T-helper 9 cell (primary cell): ENCODE results near the gene BATF3.
A peak's percentile ranks its signal among the peaks of the same experiment; 100 is the strongest.
"Not testable (repeated sequence)": the region's sequence is repeated elsewhere in the genome, so short reads cannot be mapped to it uniquely, and the experiment has no call there.

Source experiments
- DNase-seq: peaks from one replicate; pipeline ENCODE4 v3.0.0-alpha.2; 2020

Gene BATF3

GRCh38 chr1:212684076-212684475 lies 15.6 kb downstream of the BATF3 start:
- DNase-seq = no peak

- no peak for DNase-seq
These were observed 16.3 kb downstream of the BATF3 start for GRCh38 chr1:212683357-212683722.

- DNase-seq = no peak
These were observed 18.8 kb downstream of the BATF3 start for GRCh38 chr1:212680680-212681389.

- no peak for DNase-seq
These were observed 20.9 kb downstream of the BATF3 start for GRCh38 chr1:212678456-212679410.

- DNase-seq = no peak
These were observed 22.1 kb downstream of the BATF3 start for GRCh38 chr1:212677573-212677972.

- no peak for DNase-seq
These were observed 22.5 kb downstream of the BATF3 start for GRCh38 chr1:212677136-212677535.

GRCh38 chr1:212675675-212676074 lies 24.0 kb downstream of the BATF3 start:
- no peak for DNase-seq

GRCh38 chr1:212674872-212675271 lies 24.8 kb downstream of the BATF3 start:
- no peak for DNase-seq

- no peak for DNase-seq
These were observed 28.2 kb downstream of the BATF3 start for GRCh38 chr1:212671342-212672031.

GRCh38 chr1:212670882-212671281 lies 28.8 kb downstream of the BATF3 start:
- DNase-seq = no peak

- no peak for DNase-seq
These were observed 29.3 kb downstream of the BATF3 start for GRCh38 chr1:212670301-212670700.

- DNase-seq = no peak
These were observed 30.0 kb downstream of the BATF3 start for GRCh38 chr1:212669600-212669999.

- DNase-seq = no peak
These were observed 30.5 kb downstream of the BATF3 start for GRCh38 chr1:212669102-212669501.

GRCh38 chr1:212668477-212668876 lies 31.2 kb downstream of the BATF3 start:
- no peak for DNase-seq

- DNase-seq = no peak
These were observed 32.2 kb downstream of the BATF3 start for GRCh38 chr1:212667223-212668139.

GRCh38 chr1:212666116-212666775 lies 33.4 kb downstream of the BATF3 start:
- DNase-seq = no peak

GRCh38 chr1:212665241-212666115 lies 34.2 kb downstream of the BATF3 start:
- peak; percentile 72 for DNase-seq

GRCh38 chr1:212664409-212665199 lies 35.0 kb downstream of the BATF3 start:
- no peak for DNase-seq

- not testable (repeated sequence) for DNase-seq
These were observed 41.4 kb downstream of the BATF3 start for GRCh38 chr1:212658250-212658649.

GRCh38 chr1:212656730-212657129 lies 42.9 kb downstream of the BATF3 start:
- no peak for DNase-seq
